OCI-LY7 (cell line): Measurements from ENCODE around the gene FIS1. TPM values are rescaled to one million over a fixed set of nuclear protein-coding genes. Genes with fewer than 3 reads are reported as not detected.
A peak's percentile ranks its signal among the peaks of the same experiment; 100 is the strongest.
"Not testable (repeated sequence)": the region's sequence is repeated elsewhere in the genome, so short reads cannot be mapped to it uniquely, and the experiment has no call there.

Source experiments
- BruUV-seq: library from RNA; stranded (reverse); fragments of 400-500 nt; replicated peaks from 2 replicates; lab custom pipeline; 2021; lab: Mats Ljungman, UMichigan
- CTCF ChIA-PET: fragments of 300-600 bp; sonication (Branson Sonifier 250); formaldehyde crosslinking; loops from one replicate; lab custom pipeline; 2022; ENCODE audit warnings: antibody characterized with exemption; ENCODE audit not compliant: unreplicated experiment; lab: Charles Lee
- POLR2A ChIA-PET: fragments of 300-600 bp; sonication (Branson Sonifier 250); formaldehyde crosslinking; loops from one replicate; lab custom pipeline; 2022; ENCODE audit warnings: antibody characterized with exemption; lab: Charles Lee
- DNase-seq: peaks from one replicate; pipeline ENCODE4 v3.0.0-alpha.2; 2015; ENCODE audit warnings: low spot score
- H2AFZ ChIP-seq: fragments of 200-600 bp; sonication (generic), shearing (Covaris generic); 2 replicates; pipeline ENCODE4 v1.6.1; 2014; ENCODE audit warnings: mild to moderate bottlenecking, antibody characterized with exemption, low read length, moderate library complexity
- H3K27ac ChIP-seq: fragments of 200-600 bp; sonication (generic); 2 replicates; pipeline ENCODE4 v1.5.1; 2014; ENCODE audit warnings: mixed run types, low read depth, mild to moderate bottlenecking, moderate library complexity, low read length, inconsistent platforms; ENCODE audit not compliant: poor library complexity, severe bottlenecking
- H3K36me3 ChIP-seq: fragments of 200-600 bp; sonication (generic); 2 replicates; pipeline ENCODE4 v1.6.1; 2014; ENCODE audit warnings: mild to moderate bottlenecking, antibody characterized with exemption, low read length, moderate library complexity, mixed read lengths; ENCODE audit not compliant: insufficient read depth
- H3K4me1 ChIP-seq: fragments of 200-600 bp; sonication (generic); 2 replicates; pipeline ENCODE4 v1.5.1; 2014; ENCODE audit warnings: mild to moderate bottlenecking, low read length; ENCODE audit not compliant: insufficient read depth, poor library complexity, severe bottlenecking
- H3K4me2 ChIP-seq: fragments of 200-600 bp; sonication (generic); 2 replicates; pipeline ENCODE4 v1.6.1; 2014; ENCODE audit warnings: mild to moderate bottlenecking, low read length
- H3K4me3 ChIP-seq: fragments of 200-600 bp; sonication (generic); 2 replicates; pipeline ENCODE4 v1.5.1; 2014; ENCODE audit warnings: mild to moderate bottlenecking, low read depth, low read length; ENCODE audit not compliant: poor library complexity, severe bottlenecking
- H3K79me2 ChIP-seq: fragments of 200-600 bp; sonication (generic); 2 replicates; pipeline ENCODE4 v1.6.1; 2016; ENCODE audit warnings: low read depth, mild to moderate bottlenecking, low read length, moderate library complexity, mixed read lengths; ENCODE audit not compliant: insufficient read depth
- H3K9me2 ChIP-seq: fragments of 200-600 bp; sonication (generic); 2 replicates; pipeline ENCODE4 v1.6.1; 2016; ENCODE audit warnings: mild to moderate bottlenecking, low read length, mixed read lengths; ENCODE audit not compliant: insufficient read depth
- H3K9me3 ChIP-seq: fragments of 200-600 bp; sonication (generic); 2 replicates; pipeline ENCODE4 v1.6.1; 2014; ENCODE audit warnings: mild to moderate bottlenecking, mixed run types, low read length, mixed read lengths
- H4K20me1 ChIP-seq: fragments of 200-600 bp; sonication (generic); 2 replicates; pipeline ENCODE4 v1.6.1; 2014; ENCODE audit warnings: mild to moderate bottlenecking, antibody characterized with exemption, low read length, moderate library complexity, mixed read lengths; ENCODE audit not compliant: insufficient read depth
- CTCF ChIP-seq: fragments of 200-600 bp; sonication (generic); conservative IDR thresholded peaks from 2 replicates; pipeline ENCODE4 v1.5.1; 2014; ENCODE audit warnings: mild to moderate bottlenecking, antibody characterized with exemption, low read length, moderate library complexity, mixed read lengths
- EZH2phosphoT487 ChIP-seq: fragments of 200-600 bp; sonication (generic); IDR thresholded peaks from 2 replicates; pipeline ENCODE4 v1.6.1; 2018; ENCODE audit warnings: low read depth, borderline replicate concordance, mild to moderate bottlenecking, mixed run types, antibody characterized with exemption, low read length, moderate library complexity, mixed read lengths
- intact Hi-C: fragments of 100-400 bp; cut with micrococcal nuclease; formaldehyde crosslinking; loops from one replicate; pipeline ENCODE4 v1.10.0; 2022; ENCODE audit not compliant: unreplicated experiment
- total RNA-seq, 2 experiments: library from RNA; depleted of rRNA in 1 of 2; stranded (reverse); fragments of >200 nt in 1 of 2; shearing (Covaris generic) in 1 of 2; gene quantifications; 2 replicates each; pipeline ENCODE4 v1.2.3, GENCODE V29; 2014 to 2022

FIS1 gene
- total RNA-seq, 2 experiments from 2014 or later = 92.7 to 102 TPM

DNA sequence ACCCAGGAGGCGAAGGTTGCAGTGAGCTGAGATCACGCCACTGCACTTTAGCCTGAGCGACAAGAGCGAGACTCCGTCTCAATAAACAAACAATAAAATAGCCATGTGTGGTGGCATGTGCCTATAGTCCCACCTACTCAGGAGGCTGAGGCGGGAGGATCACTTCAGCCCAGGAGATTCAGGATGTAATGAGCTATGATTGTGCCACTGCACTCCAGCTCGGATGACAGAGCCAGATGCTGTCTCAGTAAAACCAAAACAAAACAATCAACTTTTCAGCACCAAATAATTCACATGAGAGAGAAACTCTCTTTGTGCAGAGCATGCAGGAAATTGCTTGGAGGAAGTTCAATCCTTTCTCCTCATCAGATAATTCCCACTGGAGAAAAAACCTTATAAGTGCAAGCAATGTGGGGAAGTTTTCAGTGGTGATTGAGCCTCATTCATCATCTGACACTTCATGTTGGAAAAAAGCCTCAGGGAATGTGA lies 13.4 kb upstream of the FIS1 start:
- Histone ChIP-seq H3K36me3 (no peaks in the 10 kb centered on the region), H3K9me2 (no peaks in the 10 kb centered on the region), H3K4me3 (no peak overlapping the region), H3K79me2 (no peaks in the 10 kb centered on the region), H2AFZ (no peak overlapping the region), H3K4me1 (no peaks in the 10 kb centered on the region), H3K4me2 (no peak overlapping the region), H3K9me3 (no peaks in the 10 kb centered on the region), H4K20me1 (no peaks in the 10 kb centered on the region), H3K27ac (no peak overlapping the region)
- intact Hi-C loops = no loop called here
- no peak for DNase-seq
- ChIA-PET POLR2A (no interaction called here), CTCF (no interaction called here)
- TF ChIP-seq CTCF (no peak), EZH2phosphoT487 (no peak)
- no TSS peak for BruUV-seq

- Histone ChIP-seq H3K4me2 (no peak overlapping the region), H3K9me2 (no peaks in the 10 kb centered on the region), H3K36me3 (no peaks in the 10 kb centered on the region), H2AFZ (no peak overlapping the region), H3K4me3 (no peak overlapping the region), H3K79me2 (peaks cover 12% of the 10 kb centered on the region), H3K9me3 (no peaks in the 10 kb centered on the region), H3K27ac (no peak overlapping the region), H3K4me1 (peaks cover 7% of the 10 kb centered on the region), H4K20me1 (0 out of 2 replicates have a peak, but pooled peaks cover 3% of the 10 kb centered on the region)
- intact Hi-C loops = no loop called here
- TF ChIP-seq EZH2phosphoT487 (no peak), CTCF (no peak)
- ChIA-PET POLR2A (interaction anchor here (0.7 kb wide), 1 partner anchor 9 kb away, joined by 3 read pairs; no protein-coding TSS in a partner anchor), CTCF (no interaction called here)
- no TSS peak for BruUV-seq
- no peak for DNase-seq
Observed at GRCh38 chr7:101255796-101256195, 10.9 kb upstream of the FIS1 start.

- CTCF ChIA-PET = interaction anchor here (0.9 kb wide), 1 partner anchor 9 kb away, joined by 3 read pairs; no protein-coding TSS in a partner anchor
- H3K9me2 ChIP-seq, H4K20me1 ChIP-seq, H3K27ac ChIP-seq, intact Hi-C loops, H3K9me3 ChIP-seq, DNase-seq, BruUV-seq: not testable (repeated sequence)
- peak overlapping the region; percentile 58; the same call in 1 of the 2 replicates for H3K4me2 ChIP-seq
- 0 out of 2 replicates have a peak overlapping the region, but pooled peaks have one; percentile 99 for H2AFZ ChIP-seq
- peak overlapping the region; percentile 83 for H3K4me3 ChIP-seq
- POLR2A ChIA-PET = interaction anchor here (0.6 to 1.4 kb wide), 3 partner anchors 35 to 543 kb away, joined by 3 to 6 read pairs (median 5); partner anchors contain the start of genes PLOD3 and ZNHIT1
- peaks cover 12% of the 10 kb centered on the region for H3K4me1 ChIP-seq
- H3K36me3 ChIP-seq = peaks cover 10% of the 10 kb centered on the region
- H3K79me2 ChIP-seq = peaks cover 22% of the 10 kb centered on the region
Observed at GRCh38 chr7:101253199-101253598, 8.3 kb upstream of the FIS1 start.
